ENCODE data around the gene XRCC6.

GRCh38 chr22:41596776-41597634, 24.1 kb upstream of the XRCC6 start:
- TF ChIP-seq CTCF (IDR thresholded peaks at IDR 0.05), result peak in 3 of 4 experiments; percentile 41 to 83 (median 71)
- TF ChIP-seq POLR2AphosphoS5 (IDR thresholded peaks at IDR 0.05), result no peak
- TF ChIP-seq POLR2A (IDR thresholded peaks at IDR 0.05), result no peak

Data from prostate gland (tissue), 2 donors.